Activated CD4-positive, CD25-positive, alpha-beta regulatory T cell treated with anti-CD3 and anti-CD28 coated beads, Interleukin-2, amount 50 U/mL, for 24 hours (primary cell): ENCODE data around the gene BCAS4.

Source experiments
- ATAC-seq, 2 donors: fragments of 150-1000 bp; cut with Tn5 transposase; one replicate each; pipeline ENCODE4 v1.10.0; 2021; ENCODE audit warnings: mild to moderate bottlenecking in 1 of 2, moderate library complexity in 1 of 2

Gene BCAS4

GRCh38 chr20:50857348-50857747 is 62.5 kb downstream of the BCAS4 start:
- ATAC-seq, result no peak

GRCh38 chr20:50858525-50858924 is 63.7 kb downstream of the BCAS4 start:
- no peak for ATAC-seq

GRCh38 chr20:50859161-50859560 is 64.3 kb downstream of the BCAS4 start:
- ATAC-seq, result no peak

- ATAC-seq, result no peak
Observed at GRCh38 chr20:50861012-50861411, 66.2 kb downstream of the BCAS4 start.

GRCh38 chr20:50862546-50862945 is 67.7 kb downstream of the BCAS4 start:
- no peak for ATAC-seq

GRCh38 chr20:50865114-50865513 is 70.3 kb downstream of the BCAS4 start:
- ATAC-seq, result no peak

GRCh38 chr20:50865591-50865990 is 70.7 kb downstream of the BCAS4 start:
- no peak for ATAC-seq

GRCh38 chr20:50866036-50866685 is 71.3 kb downstream of the BCAS4 start:
- ATAC-seq, result no peak

GRCh38 chr20:50866831-50867230 is 72.0 kb downstream of the BCAS4 start:
- no peak for ATAC-seq

GRCh38 chr20:50867805-50868204 is 72.9 kb downstream of the BCAS4 start:
- ATAC-seq, result no peak

GRCh38 chr20:50868509-50869495 is 73.9 kb downstream of the BCAS4 start:
- ATAC-seq, result no peak

- no peak for ATAC-seq
Observed at GRCh38 chr20:50870561-50871161, 75.8 kb downstream of the BCAS4 start.

- ATAC-seq, result no peak
Observed at GRCh38 chr20:50872560-50873425, 77.9 kb downstream of the BCAS4 start.

GRCh38 chr20:50873585-50873984 is 78.7 kb downstream of the BCAS4 start:
- ATAC-seq, result no peak

- ATAC-seq, result no peak
Observed at GRCh38 chr20:50874111-50874757, 79.4 kb downstream of the BCAS4 start.

- no peak for ATAC-seq
Observed at GRCh38 chr20:50874758-50875665, 80.2 kb downstream of the BCAS4 start.

GRCh38 chr20:50876063-50876685 is 81.3 kb downstream of the BCAS4 start:
- ATAC-seq, result no peak

GRCh38 chr20:50876816-50877215 is 82.0 kb downstream of the BCAS4 start:
- ATAC-seq, result no peak

GRCh38 chr20:50877232-50877743 is 82.4 kb downstream of the BCAS4 start:
- ATAC-seq, result no peak
